H9 (cell line): ENCODE measurements around the gene HM13. TPM values are rescaled to one million over a fixed set of nuclear protein-coding genes. Genes with fewer than 3 reads are reported as not detected.

Experiments used
- DNase-seq: peaks from one replicate; pipeline ENCODE4 v3.0.0-alpha.2; 2017
- H2AFZ ChIP-seq: one replicate; pipeline ENCODE4 v1.6.1; 2013; ENCODE audit warnings: mild to moderate bottlenecking, low read length, control low read depth, moderate library complexity
- H2AK5ac ChIP-seq: 2 replicates; pipeline ENCODE4 v1.6.1; 2013; ENCODE audit warnings: low read length, control low read depth, mixed read lengths; ENCODE audit not compliant: insufficient read length
- H2BK120ac ChIP-seq: one replicate; pipeline ENCODE4 v1.6.1; 2013; ENCODE audit warnings: low read depth, mild to moderate bottlenecking, low read length, control low read depth, inconsistent platforms; ENCODE audit not compliant: poor library complexity, severe bottlenecking
- H2BK12ac ChIP-seq: 2 replicates; pipeline ENCODE4 v1.6.1; 2013; ENCODE audit warnings: low read length, control low read depth, mixed read lengths, low read depth; ENCODE audit not compliant: insufficient read length
- H2BK15ac ChIP-seq: 2 replicates; pipeline ENCODE4 v1.6.1; 2013; ENCODE audit warnings: low read depth, low read length, control low read depth
- H2BK20ac ChIP-seq: one replicate; pipeline ENCODE4 v1.6.1; 2013; ENCODE audit warnings: low read depth, mild to moderate bottlenecking, low read length, control low read depth, inconsistent platforms; ENCODE audit not compliant: poor library complexity, severe bottlenecking
- H2BK5ac ChIP-seq: 2 replicates; pipeline ENCODE4 v1.6.1; 2013; ENCODE audit warnings: low read length, control low read depth, mixed read lengths; ENCODE audit not compliant: insufficient read length
- H3K14ac ChIP-seq: 2 replicates; pipeline ENCODE4 v1.6.1; 2013; ENCODE audit warnings: low read length, control low read depth; ENCODE audit not compliant: insufficient read depth
- H3K18ac ChIP-seq: 2 replicates; pipeline ENCODE4 v1.6.1; 2013; ENCODE audit warnings: low read depth, mild to moderate bottlenecking, mixed read lengths, low read length, control low read depth; ENCODE audit not compliant: insufficient read length
- H3K23ac ChIP-seq: 2 replicates; pipeline ENCODE4 v1.6.1; 2013; ENCODE audit warnings: low read length, control low read depth, mixed read lengths, low read depth; ENCODE audit not compliant: insufficient read length
- H3K23me2 ChIP-seq: 2 replicates; pipeline ENCODE4 v1.6.1; 2013; ENCODE audit warnings: low read depth, mild to moderate bottlenecking, mixed read lengths, low read length, control low read depth; ENCODE audit not compliant: insufficient read length, poor library complexity, severe bottlenecking
- H3K27ac ChIP-seq: 2 replicates; pipeline ENCODE4 v1.5.1; 2013; ENCODE audit warnings: low read length, control low read depth, mixed read lengths, low read depth; ENCODE audit not compliant: insufficient read length
- H3K27me3 ChIP-seq: 2 replicates; pipeline ENCODE4 v1.6.1; 2013; ENCODE audit warnings: low read length, control low read depth, inconsistent platforms; ENCODE audit not compliant: insufficient read depth
- H3K4ac ChIP-seq: 2 replicates; pipeline ENCODE4 v1.6.1; 2013; ENCODE audit warnings: low read depth, mild to moderate bottlenecking, control low read depth, inconsistent platforms, low read length, moderate library complexity
- H3K4me1 ChIP-seq: 2 replicates; pipeline ENCODE4 v1.6.1; 2013; ENCODE audit warnings: low read length, control low read depth, inconsistent platforms; ENCODE audit not compliant: insufficient read depth
- H3K4me2 ChIP-seq: 2 replicates; pipeline ENCODE4 v1.6.1; 2013; ENCODE audit warnings: low read length, control low read depth, mixed read lengths; ENCODE audit not compliant: insufficient read length, insufficient read depth
- H3K56ac ChIP-seq: 2 replicates; pipeline ENCODE4 v1.6.1; 2013; ENCODE audit warnings: low read depth, mild to moderate bottlenecking, mixed read lengths, low read length, control low read depth; ENCODE audit not compliant: insufficient read length
- H3K79me1 ChIP-seq: 2 replicates; pipeline ENCODE4 v1.6.1; 2013; ENCODE audit warnings: low read depth, mild to moderate bottlenecking, moderate library complexity, low read length, control low read depth, inconsistent platforms; ENCODE audit not compliant: insufficient read depth, poor library complexity, severe bottlenecking
- H3K79me2 ChIP-seq: 2 replicates; pipeline ENCODE4 v1.6.1; 2013; ENCODE audit warnings: low read length, control low read depth, inconsistent platforms; ENCODE audit not compliant: insufficient read depth
- H3K9ac ChIP-seq: 2 replicates; pipeline ENCODE4 v1.6.1; 2013; ENCODE audit warnings: low read length, control low read depth, mixed read lengths; ENCODE audit not compliant: insufficient read length; ENCODE audit errors: extremely low read depth
- H3K9me3 ChIP-seq: one replicate; pipeline ENCODE4 v1.6.1; 2013; ENCODE audit warnings: low read depth, low read length, inconsistent platforms; ENCODE audit not compliant: control insufficient read depth
- H3T11ph ChIP-seq: one replicate; pipeline ENCODE4 v1.6.1; 2013; ENCODE audit warnings: mild to moderate bottlenecking, low read length, control low read depth, inconsistent platforms
- H4K20me1 ChIP-seq: one replicate; pipeline ENCODE4 v1.6.1; 2013; ENCODE audit not compliant: control insufficient read depth, insufficient read length, insufficient read depth
- H4K5ac ChIP-seq: 2 replicates; pipeline ENCODE4 v1.6.1; 2013; ENCODE audit warnings: low read depth, mild to moderate bottlenecking, mixed read lengths, low read length, control low read depth; ENCODE audit not compliant: insufficient read length
- H4K8ac ChIP-seq: replicated peaks from 2 replicates; pipeline ENCODE4 v1.6.1; 2013; ENCODE audit warnings: low read length, control low read depth, mixed read lengths, low read depth; ENCODE audit not compliant: insufficient read length
- H4K91ac ChIP-seq: 2 replicates; pipeline ENCODE4 v1.6.1; 2013; ENCODE audit warnings: low read depth, mild to moderate bottlenecking, moderate library complexity, mixed read lengths, low read length, control low read depth; ENCODE audit not compliant: insufficient read length
- H3K27ac Mint-ChIP-seq, 3 experiments: 2 replicates in 2 of 3; 3 replicates in 1 of 3; pipeline ENCODE4 v1.8.0; 2020 to 2021; ENCODE audit warnings: mixed read lengths in 3 of 3, mild to moderate bottlenecking in 1 of 3, moderate library complexity in 1 of 3
- H3K27me3 Mint-ChIP-seq: 2 replicates; pipeline ENCODE4 v1.8.0; 2021; ENCODE audit warnings: low read depth, mild to moderate bottlenecking, moderate library complexity, mixed read lengths
- H3K36me3 Mint-ChIP-seq, 3 experiments: 2 replicates in 2 of 3; 3 replicates in 1 of 3; pipeline ENCODE4 v1.8.0; 2020 to 2021; ENCODE audit warnings: low read depth in 3 of 3, mixed read lengths in 3 of 3; ENCODE audit not compliant: insufficient read depth in 1 of 3
- H3K4me1 Mint-ChIP-seq, 2 experiments: 2 replicates each; pipeline ENCODE4 v1.8.0; 2020; ENCODE audit warnings: mixed read lengths in 2 of 2
- H3K4me3 Mint-ChIP-seq, 2 experiments: 2 replicates in 1 of 2; 3 replicates in 1 of 2; pipeline ENCODE4 v1.8.0; 2020 to 2021; ENCODE audit warnings: mild to moderate bottlenecking in 2 of 2, mixed read lengths in 2 of 2, moderate library complexity in 1 of 2
- H3K9me3 Mint-ChIP-seq, 2 experiments: 2 replicates in 1 of 2; 3 replicates in 1 of 2; pipeline ENCODE4 v1.8.0; 2020; ENCODE audit warnings: mild to moderate bottlenecking in 2 of 2, mixed read lengths in 2 of 2, moderate library complexity in 1 of 2
- CTCF ChIP-seq: fragments of 200-600 bp; sonication (generic); conservative IDR thresholded peaks from 3 replicates; pipeline ENCODE4 v1.8.0; 2021; ENCODE audit warnings: antibody characterized with exemption, mild to moderate bottlenecking
- WGBS: extraction: QIAGEN DNeasy Blood & Tissue Kit; methylation state at CpG from one replicate; pipeline ENCODE4 v1.1.7; 2013; ENCODE audit warnings: missing lambda C conversion rate, low lambda C conversion rate, mixed read lengths; ENCODE audit not compliant: insufficient read length; ENCODE audit errors: extremely low coverage; 5-methylcytosine and 5-hydroxymethylcytosine counted together
- total RNA-seq: library from RNA; stranded (reverse); gene quantifications from 2 replicates; pipeline ENCODE4 v1.2.1, GENCODE V29; 2021

HM13 gene
- total RNA-seq, 1 experiment from 2014 or later, result 169 TPM

- Histone ChIP-seq H2BK12ac (peak overlapping the region; percentile 1), H3K79me1 (no peaks in the 10 kb centered on the region), H2BK20ac (no peak overlapping the region), H3K79me2 (no peaks in the 10 kb centered on the region), H3K9me3 (no peaks in the 10 kb centered on the region), H3K18ac (peak overlapping the region; percentile 78), H3K14ac (peak overlapping the region; percentile 50; the same call in 1 of the 2 replicates), H2AK5ac (no peak overlapping the region), H4K8ac (no peak overlapping the region), H3K9ac (peak overlapping the region; percentile 7), H4K91ac (no peak overlapping the region), H3K23ac (no peak overlapping the region), H2AFZ (no peak overlapping the region), H4K20me1 (no peaks in the 10 kb centered on the region), H3K4me2 (peak overlapping the region; percentile 41), H3K27me3 (no peaks in the 10 kb centered on the region), H3K4me1 (no peaks in the 10 kb centered on the region), H2BK120ac (no peak overlapping the region), H4K5ac (no peak overlapping the region), H3K23me2 (peaks cover 6% of the 10 kb centered on the region), H2BK15ac (no peak overlapping the region), H2BK5ac (no peak overlapping the region), H3K4ac (no peak overlapping the region; the same call in 1 of the 2 replicates), H3K56ac (no peak overlapping the region), H3K27ac (peak overlapping the region; percentile 52), H3T11ph (no peak overlapping the region)
- H3K4me1 Mint-ChIP-seq, result peaks cover 52 to 63% of the 10 kb centered on the region in 2 experiments
- H3K36me3 Mint-ChIP-seq, result peaks cover 4 to 26% (median 10%) of the 10 kb centered on the region in 3 experiments
- H3K4me3 Mint-ChIP-seq, result peak overlapping the region; percentile 70 to 79
- WGBS, result no CpG with 5 or more reads among the region's 63 CpGs
- H3K27me3 Mint-ChIP-seq, result no peaks in the 10 kb centered on the region; the same call in 1 of the 2 replicates
- peak overlapping the region; percentile 97 to 98 (median 97) for H3K27ac Mint-ChIP-seq
- peaks cover 1 to 3% of the 10 kb centered on the region in 2 experiments; a peak in 2 of 5 replicates for H3K9me3 Mint-ChIP-seq
- no peak for TF ChIP-seq CTCF
- DNase-seq, result peak; percentile 98
These were observed 58.7 kb downstream of the HM13 start for GRCh38 chr20:31572701-31573554.
